ENCODE results near the gene EDEM3. TPM values are rescaled to one million over a fixed set of nuclear protein-coding genes. Genes with fewer than 3 reads are reported as not detected.

EDEM3 gene
- total RNA-seq, 1 donor from 2014 or later = 37.5 TPM

- H3K27me3 Mint-ChIP-seq = no peaks in the 10 kb centered on the region
- no peak for DNase-seq (ENCODE audit: low spot score, unreplicated experiment)
- H3K4me3 Mint-ChIP-seq (ENCODE audit: low read depth) = no peak overlapping the region
- peaks cover 3% of the 10 kb centered on the region for H3K36me3 Mint-ChIP-seq (ENCODE audit: insufficient read depth)
- no peak overlapping the region for H3K27ac Mint-ChIP-seq
- H3K4me1 Mint-ChIP-seq (ENCODE audit: low read depth) = peaks cover 25% of the 10 kb centered on the region
- H3K9me3 Mint-ChIP-seq (ENCODE audit: low read depth) = no peaks in the 10 kb centered on the region
- TF ChIP-seq CTCF (IDR thresholded peaks at IDR 0.05; ENCODE audit: unreplicated experiment) = no peak
Measured at GRCh38 chr1:184745929-184746638, 8.6 kb downstream of the EDEM3 start.

- no peak overlapping the region for H3K27ac Mint-ChIP-seq
- no peaks in the 10 kb centered on the region for H3K9me3 Mint-ChIP-seq (ENCODE audit: low read depth)
- H3K27me3 Mint-ChIP-seq = no peaks in the 10 kb centered on the region
- no peak for DNase-seq (ENCODE audit: low spot score, unreplicated experiment)
- TF ChIP-seq CTCF (IDR thresholded peaks at IDR 0.05; ENCODE audit: unreplicated experiment) = no peak
- no peak overlapping the region for H3K4me3 Mint-ChIP-seq (ENCODE audit: low read depth)
- H3K4me1 Mint-ChIP-seq (ENCODE audit: low read depth) = peaks cover 32% of the 10 kb centered on the region
- H3K36me3 Mint-ChIP-seq (ENCODE audit: insufficient read depth) = peaks cover 3% of the 10 kb centered on the region
Measured at GRCh38 chr1:184745110-184745509, 9.5 kb downstream of the EDEM3 start.

- Mint-ChIP-seq H3K27ac (no peak overlapping the region), H3K4me1 (ENCODE audit: low read depth) (peaks cover 40% of the 10 kb centered on the region), H3K36me3 (ENCODE audit: insufficient read depth) (peaks cover 3% of the 10 kb centered on the region), H3K27me3 (no peaks in the 10 kb centered on the region), H3K4me3 (ENCODE audit: low read depth) (no peak overlapping the region), H3K9me3 (ENCODE audit: low read depth) (no peaks in the 10 kb centered on the region)
- no peak for DNase-seq (ENCODE audit: low spot score, unreplicated experiment)
- no peak for TF ChIP-seq CTCF (IDR thresholded peaks at IDR 0.05; ENCODE audit: unreplicated experiment)
Measured at GRCh38 chr1:184743062-184743756, 11.4 kb downstream of the EDEM3 start.

GRCh38 chr1:184740344-184740743, 14.3 kb downstream of the EDEM3 start:
- Mint-ChIP-seq H3K9me3 (ENCODE audit: low read depth) (no peaks in the 10 kb centered on the region), H3K27me3 (no peaks in the 10 kb centered on the region), H3K4me3 (ENCODE audit: low read depth) (peak overlapping the region; percentile 3), H3K36me3 (ENCODE audit: insufficient read depth) (peaks cover 8% of the 10 kb centered on the region), H3K4me1 (ENCODE audit: low read depth) (peaks cover 31% of the 10 kb centered on the region), H3K27ac (peak overlapping the region; percentile 86)
- no peak for TF ChIP-seq CTCF (IDR thresholded peaks at IDR 0.05; ENCODE audit: unreplicated experiment)
- DNase-seq (ENCODE audit: low spot score, unreplicated experiment) = no peak

GRCh38 chr1:184739796-184740195, 14.9 kb downstream of the EDEM3 start:
- no peak for TF ChIP-seq CTCF (IDR thresholded peaks at IDR 0.05; ENCODE audit: unreplicated experiment)
- Mint-ChIP-seq H3K4me1 (ENCODE audit: low read depth) (peaks cover 27% of the 10 kb centered on the region), H3K27ac (peak overlapping the region; percentile 64), H3K27me3 (no peaks in the 10 kb centered on the region), H3K9me3 (ENCODE audit: low read depth) (no peaks in the 10 kb centered on the region), H3K36me3 (ENCODE audit: insufficient read depth) (peaks cover 10% of the 10 kb centered on the region), H3K4me3 (ENCODE audit: low read depth) (no peak overlapping the region)
- DNase-seq (ENCODE audit: low spot score, unreplicated experiment) = no peak
